ENCODE data around the gene SLIT1. TPM values are rescaled to one million over a fixed set of nuclear protein-coding genes. Genes with fewer than 3 reads are reported as not detected.

SLIT1 gene
- total and polyA plus RNA-seq, 7 donors: 0.04 to 0.30 (median 0.08) TPM

- ATAC-seq: no peak
- 78 to 83% (median 78%) methylated on average over 14 of the region's 14 CpGs for WGBS, 3 donors
Measured at GRCh38 chr10:96998329-96998888, 187.3 kb downstream of the SLIT1 start.

DNA sequence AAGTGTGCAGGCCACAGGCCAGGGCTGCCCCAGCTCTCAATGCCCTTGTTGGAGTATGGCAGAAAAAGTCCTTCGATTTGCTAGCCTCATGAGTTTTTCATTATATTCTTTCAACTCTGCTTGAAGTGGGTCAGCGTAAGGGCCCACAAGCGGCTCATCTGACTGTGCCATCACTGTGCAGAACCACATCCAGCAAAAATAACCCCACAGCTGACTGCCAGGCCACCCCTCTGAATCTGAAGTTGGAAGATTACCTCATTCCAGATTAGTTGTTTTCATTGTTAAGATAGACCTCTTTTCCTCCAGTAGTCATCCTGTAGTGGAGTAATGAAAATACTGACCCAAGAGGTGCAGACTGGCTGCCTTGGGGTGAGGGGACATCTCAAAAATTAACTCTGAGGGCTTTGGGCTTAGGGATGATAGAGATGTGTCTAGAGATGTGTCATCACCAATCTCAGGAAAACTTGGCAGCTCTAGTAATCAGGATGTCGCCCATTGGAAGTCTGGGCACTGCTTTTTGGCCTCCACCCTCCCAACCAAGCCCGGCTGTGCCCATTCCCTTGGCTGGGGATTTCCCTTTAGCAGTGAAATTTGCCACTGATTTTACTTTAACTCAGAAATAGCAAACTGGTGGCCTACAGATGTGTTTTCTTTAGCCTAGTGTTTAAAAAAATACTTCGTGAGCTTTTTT lies 189.3 kb downstream of the SLIT1 start:
- Histone ChIP-seq H3K9me3 (no peaks in the 10 kb centered on the region), H3K27ac (no peak overlapping the region), H3K4me1 (peaks cover 16% of the 10 kb centered on the region), H3K27me3 (ENCODE audit: insufficient read depth in 3 of 3, low read length in 2 of 3) (no peaks in the 10 kb centered on the region), H3K36me3 (ENCODE audit: insufficient read depth in 1 of 2, low read depth in 1 of 2) (no peaks in the 10 kb centered on the region), H3K4me3 (no peak overlapping the region)
- intact Hi-C loops (cut with DNase I): no loop called here
- ATAC-seq (peak in 1 of 4 donors; percentile 14), DNase-seq (no peak)
- WGBS, 3 donors: 79 to 89% (median 85%) methylated on average over 6 of the region's 6 CpGs
- TF ChIP-seq, protein P1, sequence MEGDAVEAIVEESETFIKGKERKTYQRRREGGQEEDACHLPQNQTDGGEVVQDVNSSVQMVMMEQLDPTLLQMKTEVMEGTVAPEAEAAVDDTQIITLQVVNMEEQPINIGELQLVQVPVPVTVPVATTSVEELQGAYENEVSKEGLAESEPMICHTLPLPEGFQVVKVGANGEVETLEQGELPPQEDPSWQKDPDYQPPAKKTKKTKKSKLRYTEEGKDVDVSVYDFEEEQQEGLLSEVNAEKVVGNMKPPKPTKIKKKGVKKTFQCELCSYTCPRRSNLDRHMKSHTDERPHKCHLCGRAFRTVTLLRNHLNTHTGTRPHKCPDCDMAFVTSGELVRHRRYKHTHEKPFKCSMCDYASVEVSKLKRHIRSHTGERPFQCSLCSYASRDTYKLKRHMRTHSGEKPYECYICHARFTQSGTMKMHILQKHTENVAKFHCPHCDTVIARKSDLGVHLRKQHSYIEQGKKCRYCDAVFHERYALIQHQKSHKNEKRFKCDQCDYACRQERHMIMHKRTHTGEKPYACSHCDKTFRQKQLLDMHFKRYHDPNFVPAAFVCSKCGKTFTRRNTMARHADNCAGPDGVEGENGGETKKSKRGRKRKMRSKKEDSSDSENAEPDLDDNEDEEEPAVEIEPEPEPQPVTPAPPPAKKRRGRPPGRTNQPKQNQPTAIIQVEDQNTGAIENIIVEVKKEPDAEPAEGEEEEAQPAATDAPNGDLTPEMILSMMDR (IDR thresholded peaks at IDR 0.05): no peak

More at GRCh38 chr10:96998329-96998888, 187.3 kb downstream of the SLIT1 start:
- Histone ChIP-seq H3K36me3 (ENCODE audit: insufficient read depth in 1 of 2, low read depth in 1 of 2) (no peaks in the 10 kb centered on the region), H3K27me3 (ENCODE audit: insufficient read depth in 3 of 3, low read length in 2 of 3) (no peaks in the 10 kb centered on the region), H3K4me3 (no peak overlapping the region), H3K4me1 (peaks cover 11% of the 10 kb centered on the region), H3K9me3 (no peaks in the 10 kb centered on the region), H3K27ac (no peak overlapping the region)
- DNase-seq: no peak
- TF ChIP-seq, protein P1 (IDR thresholded peaks at IDR 0.05): no peak
- intact Hi-C loops (cut with DNase I): no loop called here

- TF ChIP-seq, protein P1 (IDR thresholded peaks at IDR 0.05): no peak
- WGBS, 3 donors: 86 to 93% (median 91%) methylated on average over 4 of the region's 4 CpGs
- no peaks in the 10 kb centered on the region for H3K36me3 ChIP-seq (ENCODE audit: insufficient read depth in 1 of 2, low read depth in 1 of 2)
- intact Hi-C loops (cut with DNase I): no loop called here
- no peaks in the 10 kb centered on the region for H3K27me3 ChIP-seq (ENCODE audit: insufficient read depth in 3 of 3, low read length in 2 of 3)
- no peak overlapping the region for H3K4me3 ChIP-seq
- H3K9me3 ChIP-seq: no peaks in the 10 kb centered on the region
- H3K27ac ChIP-seq: no peak overlapping the region
- DNase-seq: no peak
- ATAC-seq: no peak
- H3K4me1 ChIP-seq: peaks cover 21% of the 10 kb centered on the region
Measured at GRCh38 chr10:96995851-96996250, 189.9 kb downstream of the SLIT1 start.

DNA sequence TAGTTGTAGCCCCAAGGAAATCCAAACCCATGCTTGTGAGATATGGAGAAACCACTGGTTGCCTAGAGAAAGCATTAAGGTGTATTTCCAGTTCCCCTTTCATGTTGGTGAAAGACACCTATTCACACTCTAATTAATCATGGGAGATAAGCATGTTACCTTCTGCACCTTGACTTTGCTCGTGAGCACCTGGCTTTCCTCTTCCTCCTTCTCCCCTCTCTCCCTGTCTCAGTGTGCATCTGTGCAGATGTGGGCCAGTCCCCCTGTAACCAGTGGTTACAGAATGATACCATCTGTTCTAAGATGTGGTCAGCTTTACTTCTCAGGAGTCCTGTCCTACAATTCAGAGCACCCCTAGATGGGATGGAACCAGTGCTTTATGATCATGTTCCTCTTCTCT lies 193.0 kb downstream of the SLIT1 start:
- Histone ChIP-seq H3K27ac (no peak overlapping the region), H3K4me1 (peaks cover 26% of the 10 kb centered on the region), H3K4me3 (no peak overlapping the region), H3K9me3 (no peaks in the 10 kb centered on the region), H3K27me3 (ENCODE audit: insufficient read depth in 3 of 3, low read length in 2 of 3) (no peaks in the 10 kb centered on the region), H3K36me3 (ENCODE audit: insufficient read depth in 1 of 2, low read depth in 1 of 2) (no peaks in the 10 kb centered on the region)
- WGBS, 3 donors: 90 to 93% (median 90%) methylated on average over 1 of the region's 1 CpG
- ATAC-seq (no peak), DNase-seq (no peak)
- intact Hi-C loops (cut with DNase I): no loop called here
- TF ChIP-seq, protein P1 (IDR thresholded peaks at IDR 0.05): no peak
